22Rv1 (cell line): ENCODE data around the gene CORO2B.

Source experiments
- CTCF ChIP-seq: fragments of 450-650 bp; IDR thresholded peaks from 2 replicates; pipeline ENCODE4 v1.5.1; 2017; ENCODE audit warnings: mild to moderate bottlenecking
- ZFX ChIP-seq: fragments of 450-650 bp; IDR thresholded peaks from 2 replicates; pipeline ENCODE4 v1.6.1; 2017; ENCODE audit warnings: antibody characterized with exemption, borderline replicate concordance

- TF ChIP-seq CTCF (no peak), ZFX (no peak)
These were observed 47.2 kb upstream of the CORO2B start for GRCh38 chr15:68531387-68532179.
